ENCODE measurements around the gene CLEC1A. TPM values are rescaled to one million over a fixed set of nuclear protein-coding genes. Genes with fewer than 3 reads are reported as not detected.

CLEC1A gene
- total and polyA plus RNA-seq, 3 experiments from 2014 or later: not detected

DNA sequence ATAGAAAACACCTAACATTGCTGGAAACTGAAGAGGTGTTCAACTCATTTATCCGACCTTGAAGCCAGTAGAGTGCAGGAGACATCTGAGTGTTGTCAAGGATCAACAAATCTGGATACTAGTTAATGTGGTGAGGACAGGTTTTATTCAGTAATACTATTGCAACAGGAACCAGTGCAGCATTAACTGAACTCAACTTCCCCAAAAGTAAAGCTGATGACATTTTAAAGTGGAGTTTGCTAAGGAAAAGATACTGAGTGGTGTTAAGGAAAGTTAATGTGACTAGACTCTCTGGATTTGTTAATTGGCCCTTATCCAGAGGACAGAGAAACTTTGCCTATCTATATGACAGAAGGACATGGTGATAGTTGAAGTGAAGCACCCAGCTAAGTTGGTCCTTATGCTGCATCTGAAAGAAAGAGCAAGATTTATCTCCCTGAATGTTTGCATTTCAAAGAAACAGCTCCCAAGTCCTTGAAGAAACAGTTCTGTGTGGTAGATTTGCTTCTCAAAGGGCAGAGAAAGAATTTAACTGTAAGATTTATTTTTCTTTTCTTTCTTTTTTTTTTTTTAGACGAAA, 32.4 kb upstream of the CLEC1A start:
- Mint-ChIP-seq H3K4me3 (no peak overlapping the region), H3K36me3 (no peaks in the 10 kb centered on the region), H3K27ac (no peak overlapping the region), H3K4me1 (peaks cover 3 to 6% (median 4%) of the 10 kb centered on the region in 3 donors), H3K27me3 (peaks cover 2 to 39% of the 10 kb centered on the region in 2 donors), H3K9me3 (no peaks in the 10 kb centered on the region)
- H3K27me3 ChIP-seq (ENCODE audit: insufficient read depth, low read length, poor library complexity, severe bottlenecking): no peaks in the 10 kb centered on the region
- no peaks in the 10 kb centered on the region for H3K9me3 ChIP-seq (ENCODE audit: low read length)
- H3K4me3 ChIP-seq (ENCODE audit: low read length): no peak overlapping the region
- ChIA-PET CTCF (interaction anchor here (2.3 kb wide), 1 partner anchor 22 kb away, joined by 8 read pairs; no protein-coding TSS in a partner anchor), POLR2A (no interaction called here)
- no peak for DNase-seq
- no peak overlapping the region for H3K27ac ChIP-seq (ENCODE audit: low read depth, low read length)
- H3K36me3 ChIP-seq (ENCODE audit: insufficient read depth, low read length): no peaks in the 10 kb centered on the region
- no peaks in the 10 kb centered on the region for H3K4me1 ChIP-seq (ENCODE audit: insufficient read depth, low read length)

DNA sequence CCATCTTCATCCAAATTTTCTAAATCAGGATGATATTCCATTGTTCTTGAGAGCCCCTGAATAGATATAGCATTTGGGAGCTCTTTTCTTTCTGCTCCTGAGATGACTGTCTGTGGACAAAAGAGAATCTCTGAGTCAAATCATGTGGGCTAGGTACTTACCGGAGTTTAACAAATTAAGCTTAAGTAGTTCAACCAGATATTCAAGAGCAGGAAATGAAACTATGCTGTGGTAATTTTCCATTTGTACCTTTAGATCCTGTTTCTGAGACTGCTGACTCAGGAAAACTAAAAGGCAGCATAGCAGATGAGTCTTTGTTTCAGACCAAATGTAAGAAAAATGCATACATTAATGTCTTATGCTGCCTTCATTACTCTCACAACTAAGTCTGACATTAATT, 31.3 kb upstream of the CLEC1A start, which contains the start of gene CLEC7A:
TSS of gene CLEC7A (minus strand) at position 158 of the 400 bp plus-strand sequence. CDS start at position 41, 117 bp downstream.
- DNase-seq: no peak
- H3K4me1 ChIP-seq (ENCODE audit: insufficient read depth, low read length): no peaks in the 10 kb centered on the region
- H3K4me1 Mint-ChIP-seq: peaks cover 3 to 6% (median 4%) of the 10 kb centered on the region in 3 donors
- H3K9me3 Mint-ChIP-seq: no peaks in the 10 kb centered on the region
- H3K27ac ChIP-seq (ENCODE audit: low read depth, low read length): no peak within 1 kb of the TSS
- H3K4me3 ChIP-seq (ENCODE audit: low read length): no peak within 1 kb of the TSS
- no peaks in the 10 kb centered on the region for H3K36me3 Mint-ChIP-seq
- H3K4me3 Mint-ChIP-seq: no peak within 1 kb of the TSS
- POLR2A ChIA-PET: no interaction called here
- H3K9me3 ChIP-seq (ENCODE audit: low read length): no peaks in the 10 kb centered on the region
- H3K36me3 ChIP-seq (ENCODE audit: insufficient read depth, low read length): no peaks in the 10 kb centered on the region
- H3K27me3 ChIP-seq (ENCODE audit: insufficient read depth, low read length, poor library complexity, severe bottlenecking): no peaks in the 10 kb centered on the region
- peak within 1 kb of the TSS in 1 of 8 donors; percentile 60 for H3K27ac Mint-ChIP-seq
- CTCF ChIA-PET: interaction anchor here (2.3 kb wide), 1 partner anchor 23 kb away, joined by 8 read pairs; no protein-coding TSS in a partner anchor
- peaks cover 2 to 44% of the 10 kb centered on the region in 2 donors for H3K27me3 Mint-ChIP-seq

DNA sequence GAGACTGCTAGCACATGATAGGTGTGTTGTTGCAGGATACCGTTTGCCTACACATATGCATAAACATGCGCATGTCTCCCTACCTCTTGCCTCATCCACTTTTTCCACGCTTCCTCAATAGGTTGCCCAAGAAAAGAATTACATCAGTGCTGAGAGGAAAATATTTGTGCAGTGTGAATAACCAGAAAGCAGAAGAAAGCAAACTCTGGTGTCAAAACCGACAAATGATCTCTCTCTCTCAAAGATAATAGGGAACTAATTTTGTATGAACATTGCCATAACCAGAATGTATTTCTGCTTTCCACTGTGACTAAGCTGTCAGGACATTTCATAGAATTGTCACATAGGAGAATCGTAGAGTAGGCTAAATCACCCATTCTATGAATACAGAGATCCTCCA, 29.9 kb upstream of the CLEC1A start:
- Mint-ChIP-seq H3K27ac (no peak overlapping the region), H3K9me3 (no peaks in the 10 kb centered on the region)

DNA sequence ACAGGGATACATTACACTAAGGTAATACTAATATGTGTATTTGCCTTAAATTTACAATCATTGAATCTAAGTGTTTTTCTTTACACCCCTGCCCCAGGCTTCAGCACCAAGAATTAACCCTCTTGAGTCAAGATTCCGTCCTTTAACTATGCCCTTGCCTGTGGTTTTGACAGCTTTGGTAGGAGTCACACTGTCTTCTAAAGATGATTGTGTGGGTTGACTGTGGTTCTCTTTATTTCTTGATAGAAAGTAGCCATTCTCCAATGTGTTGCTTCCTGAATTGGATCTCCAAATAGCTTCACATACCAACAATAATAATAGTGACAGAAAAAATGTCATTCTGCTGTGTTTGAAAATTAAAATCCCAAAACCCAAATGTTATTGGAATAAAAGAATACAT, 27.6 kb upstream of the CLEC1A start:
- no peak for DNase-seq
- Mint-ChIP-seq H3K36me3 (no peaks in the 10 kb centered on the region), H3K4me3 (no peak overlapping the region), H3K4me1 (peaks cover 3 to 6% (median 4%) of the 10 kb centered on the region in 3 donors), H3K9me3 (no peaks in the 10 kb centered on the region), H3K27me3 (peaks cover 0 to 31% of the 10 kb centered on the region in 2 donors), H3K27ac (no peak overlapping the region)
- H3K36me3 ChIP-seq (ENCODE audit: insufficient read depth, low read length): no peaks in the 10 kb centered on the region
- H3K9me3 ChIP-seq (ENCODE audit: low read length): no peaks in the 10 kb centered on the region
- H3K4me3 ChIP-seq (ENCODE audit: low read length): no peak overlapping the region
- ChIA-PET POLR2A (no interaction called here), CTCF (no interaction called here)
- H3K4me1 ChIP-seq (ENCODE audit: insufficient read depth, low read length): no peaks in the 10 kb centered on the region
- no peak overlapping the region for H3K27ac ChIP-seq (ENCODE audit: low read depth, low read length)
- H3K27me3 ChIP-seq (ENCODE audit: insufficient read depth, low read length, poor library complexity, severe bottlenecking): no peaks in the 10 kb centered on the region

More for the DNA sequence above, 29.9 kb upstream of the CLEC1A start:
- Histone ChIP-seq H3K4me3 (ENCODE audit: low read length) (no peak overlapping the region), H3K4me1 (ENCODE audit: insufficient read depth, low read length) (no peaks in the 10 kb centered on the region), H3K9me3 (ENCODE audit: low read length) (no peaks in the 10 kb centered on the region), H3K27me3 (ENCODE audit: insufficient read depth, low read length, poor library complexity, severe bottlenecking) (no peaks in the 10 kb centered on the region), H3K36me3 (ENCODE audit: insufficient read depth, low read length) (no peaks in the 10 kb centered on the region), H3K27ac (ENCODE audit: low read depth, low read length) (no peak overlapping the region)
- no peak for DNase-seq
- Mint-ChIP-seq H3K4me1 (peaks cover 3 to 6% (median 4%) of the 10 kb centered on the region in 3 donors), H3K4me3 (no peak overlapping the region), H3K27me3 (peaks cover 0 to 45% of the 10 kb centered on the region in 2 donors), H3K36me3 (no peaks in the 10 kb centered on the region)
- ChIA-PET POLR2A (no interaction called here), CTCF (no interaction called here)

DNA sequence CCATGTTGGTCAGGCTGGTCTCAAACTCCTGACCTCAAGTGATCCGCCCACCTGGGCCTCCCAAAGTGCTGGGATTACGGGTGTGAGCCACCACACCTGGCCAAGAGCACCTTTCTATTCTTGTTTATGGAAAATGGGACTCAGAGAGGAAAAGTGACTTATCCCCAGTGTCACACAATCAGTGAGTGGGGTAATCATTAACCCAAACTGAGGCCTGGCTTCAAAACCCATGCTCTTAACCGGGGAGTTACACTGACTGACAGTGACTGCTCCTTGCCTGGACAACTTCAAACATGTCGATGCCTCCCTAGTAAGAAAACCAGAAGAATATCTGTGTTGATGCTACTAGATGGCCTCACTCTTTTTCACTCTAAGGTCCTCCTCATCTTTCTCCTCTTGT, 23.9 kb upstream of the CLEC1A start:
- Histone ChIP-seq H3K4me1 (ENCODE audit: insufficient read depth, low read length) (no peaks in the 10 kb centered on the region), H3K9me3 (ENCODE audit: low read length) (no peaks in the 10 kb centered on the region), H3K4me3 (ENCODE audit: low read length) (no peak overlapping the region), H3K27me3 (ENCODE audit: insufficient read depth, low read length, poor library complexity, severe bottlenecking) (no peaks in the 10 kb centered on the region), H3K36me3 (ENCODE audit: insufficient read depth, low read length) (no peaks in the 10 kb centered on the region), H3K27ac (ENCODE audit: low read depth, low read length) (no peak overlapping the region)
- ChIA-PET POLR2A (no interaction called here), CTCF (interaction anchor here (0.6 kb wide), 1 partner anchor 177 kb away, joined by 3 read pairs; no protein-coding TSS in a partner anchor)
- no peak overlapping the region for H3K4me3 Mint-ChIP-seq
- no peaks in the 10 kb centered on the region for H3K36me3 Mint-ChIP-seq
- H3K27me3 Mint-ChIP-seq: peaks cover 0 to 24% of the 10 kb centered on the region in 2 donors
- no peak for DNase-seq
- no peaks in the 10 kb centered on the region for H3K9me3 Mint-ChIP-seq
- H3K27ac Mint-ChIP-seq: no peak overlapping the region
- no peaks in the 10 kb centered on the region for H3K4me1 Mint-ChIP-seq

DNA sequence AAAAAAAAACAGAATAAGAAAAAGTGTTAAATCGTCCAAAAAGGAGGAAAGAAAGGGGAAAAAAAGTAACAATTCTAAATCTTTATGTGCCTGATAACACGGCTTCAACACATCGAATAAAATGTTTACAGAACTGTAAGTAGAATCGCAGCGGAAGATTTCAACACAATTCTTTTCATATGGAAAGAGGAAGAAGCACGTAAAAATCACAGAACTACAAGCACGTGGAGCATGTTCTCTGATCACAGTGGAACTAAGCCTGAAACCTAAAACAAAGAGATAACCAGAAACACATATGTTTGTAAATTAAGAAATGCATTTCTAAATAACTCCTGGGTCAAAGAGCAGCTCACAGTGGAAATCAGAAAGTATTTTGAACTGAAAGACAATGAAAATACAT, 22.5 kb upstream of the CLEC1A start:
- Histone ChIP-seq H3K36me3 (ENCODE audit: insufficient read depth, low read length) (no peaks in the 10 kb centered on the region), H3K27me3 (ENCODE audit: insufficient read depth, low read length, poor library complexity, severe bottlenecking) (no peaks in the 10 kb centered on the region), H3K4me1 (ENCODE audit: insufficient read depth, low read length) (no peaks in the 10 kb centered on the region), H3K27ac (ENCODE audit: low read depth, low read length) (no peak overlapping the region), H3K4me3 (ENCODE audit: low read length) (no peak overlapping the region), H3K9me3 (ENCODE audit: low read length) (no peaks in the 10 kb centered on the region)
- POLR2A ChIA-PET: no interaction called here
- CTCF ChIA-PET: no interaction called here
- Mint-ChIP-seq H3K36me3 (no peaks in the 10 kb centered on the region), H3K4me3 (no peak overlapping the region), H3K4me1 (no peaks in the 10 kb centered on the region), H3K27me3 (peaks cover 0 to 17% of the 10 kb centered on the region in 2 donors), H3K9me3 (no peaks in the 10 kb centered on the region), H3K27ac (no peak overlapping the region)
- no peak for DNase-seq

DNA sequence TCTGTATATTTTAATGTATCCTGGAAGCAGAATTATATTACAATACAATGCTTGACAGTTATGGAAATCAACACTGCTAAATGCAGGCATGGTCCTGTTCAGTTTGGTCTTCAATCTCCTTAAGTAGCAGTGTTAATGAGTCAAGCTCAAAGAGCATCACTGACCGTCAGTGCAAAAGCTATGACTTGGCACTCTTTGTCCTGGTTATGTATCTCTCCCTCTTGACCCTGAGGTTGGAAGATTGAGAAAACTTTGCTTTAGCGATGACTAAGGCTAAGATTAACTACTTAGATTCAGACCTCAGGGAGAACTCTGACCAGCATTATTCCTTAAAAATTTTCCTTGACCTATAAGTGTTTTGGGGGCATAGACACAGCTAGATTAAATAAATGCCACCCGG, 20.3 kb upstream of the CLEC1A start:
- POLR2A ChIA-PET: no interaction called here
- Mint-ChIP-seq H3K27me3 (peaks cover 0 to 5% of the 10 kb centered on the region in 2 donors), H3K36me3 (no peaks in the 10 kb centered on the region), H3K9me3 (no peaks in the 10 kb centered on the region), H3K4me3 (no peak overlapping the region), H3K27ac (no peak overlapping the region), H3K4me1 (no peaks in the 10 kb centered on the region)
- no peaks in the 10 kb centered on the region for H3K9me3 ChIP-seq (ENCODE audit: low read length)
- no peak overlapping the region for H3K27ac ChIP-seq (ENCODE audit: low read depth, low read length)
- CTCF ChIA-PET: no interaction called here
- no peaks in the 10 kb centered on the region for H3K27me3 ChIP-seq (ENCODE audit: insufficient read depth, low read length, poor library complexity, severe bottlenecking)
- DNase-seq: no peak
- H3K4me3 ChIP-seq (ENCODE audit: low read length): no peak overlapping the region
- H3K4me1 ChIP-seq (ENCODE audit: insufficient read depth, low read length): no peaks in the 10 kb centered on the region
- no peaks in the 10 kb centered on the region for H3K36me3 ChIP-seq (ENCODE audit: insufficient read depth, low read length)

DNA sequence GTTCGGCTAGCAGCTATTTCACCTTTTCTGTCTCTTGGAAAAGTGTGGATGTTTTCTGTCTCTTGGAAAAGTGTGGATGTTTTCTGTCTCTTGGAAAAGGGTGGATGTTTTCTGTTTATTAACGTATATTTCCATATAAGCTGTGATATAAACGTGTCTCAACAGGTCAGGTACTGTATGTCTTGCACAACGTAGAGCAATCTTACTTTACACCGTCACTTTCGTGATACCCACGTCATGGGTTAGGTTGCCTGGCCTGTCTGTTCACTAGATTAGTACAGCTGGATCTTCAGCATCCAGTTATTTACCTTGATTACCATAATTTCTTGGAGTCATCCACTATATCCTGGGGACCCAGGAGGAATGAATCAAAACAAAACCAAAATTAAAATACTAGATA, 17.1 kb upstream of the CLEC1A start:
- Mint-ChIP-seq H3K27ac (no peak overlapping the region), H3K4me3 (no peak overlapping the region), H3K27me3 (peaks cover 0 to 18% of the 10 kb centered on the region in 2 donors), H3K9me3 (peaks cover 0 to 2% (median 0%) of the 10 kb centered on the region in 5 donors), H3K36me3 (peaks cover 0 to 2% (median 0%) of the 10 kb centered on the region in 3 donors), H3K4me1 (no peaks in the 10 kb centered on the region)
- H3K27ac ChIP-seq (ENCODE audit: low read depth, low read length): no peak overlapping the region
- no peaks in the 10 kb centered on the region for H3K36me3 ChIP-seq (ENCODE audit: insufficient read depth, low read length)
- ChIA-PET POLR2A (no interaction called here), CTCF (no interaction called here)
- H3K9me3 ChIP-seq (ENCODE audit: low read length): no peaks in the 10 kb centered on the region
- H3K4me3 ChIP-seq (ENCODE audit: low read length): no peak overlapping the region
- no peaks in the 10 kb centered on the region for H3K27me3 ChIP-seq (ENCODE audit: insufficient read depth, low read length, poor library complexity, severe bottlenecking)
- no peak for DNase-seq
- H3K4me1 ChIP-seq (ENCODE audit: insufficient read depth, low read length): no peaks in the 10 kb centered on the region

Measured in CD8-positive, alpha-beta memory T cell (primary cell).